ENCODE results near the gene TTLL9.

The TTLL9 gene

DNA sequence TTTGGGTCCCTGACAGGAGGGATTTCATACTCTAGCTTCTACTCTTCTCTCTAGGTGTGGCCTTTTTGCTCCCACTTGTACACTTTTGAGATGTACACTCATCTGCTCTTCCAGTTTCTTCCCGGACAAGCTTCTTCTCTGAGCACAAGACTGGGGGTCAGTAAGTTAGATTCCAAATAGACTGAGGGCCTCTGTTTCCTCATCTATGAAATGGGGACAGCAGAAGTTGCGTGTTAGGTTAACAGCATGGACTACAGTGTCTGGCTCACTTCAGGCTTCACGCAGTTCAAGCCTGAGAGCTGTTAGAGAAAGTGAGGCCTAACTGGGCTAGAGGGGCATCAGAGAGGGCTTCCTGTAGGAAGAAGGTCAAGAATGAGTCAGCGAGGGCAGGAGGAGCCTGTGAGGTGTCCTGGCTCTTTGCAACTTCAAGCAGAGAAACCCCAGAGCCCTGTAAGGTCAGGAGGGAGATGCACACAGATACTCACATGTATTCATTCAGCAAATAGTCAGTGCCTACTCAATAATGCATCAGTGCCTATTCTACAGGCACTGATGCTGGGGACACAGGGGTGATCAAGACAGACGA lies 118.1 kb downstream of the TTLL9 start:
- no peak for FAIRE-seq

GRCh38 chr20:31989030-31989645 lies 118.7 kb downstream of the TTLL9 start:
- no peak for FAIRE-seq

GRCh38 chr20:31990641-31991338 lies 120.4 kb downstream of the TTLL9 start:
- no peak for FAIRE-seq

DNA sequence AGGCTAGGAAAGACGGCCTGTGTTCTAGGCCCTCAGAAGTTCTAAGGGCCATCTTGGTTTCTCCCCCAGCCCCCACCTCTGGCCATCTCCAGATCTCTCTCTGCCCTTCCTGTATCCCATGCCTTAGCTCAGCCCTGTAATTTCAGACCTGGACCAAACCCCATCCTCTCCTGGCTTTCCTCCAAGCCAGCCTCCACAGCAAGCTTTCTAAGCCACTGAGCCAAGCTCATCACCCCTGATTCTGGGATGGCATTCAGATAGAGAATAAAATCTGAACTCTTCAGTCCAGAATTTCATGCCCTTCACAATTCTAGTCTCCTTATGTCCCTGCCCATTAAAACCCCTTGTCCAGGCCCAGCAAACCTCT lies 120.9 kb downstream of the TTLL9 start:
- FAIRE-seq, result no peak

GRCh38 chr20:31992086-31992485 lies 121.7 kb downstream of the TTLL9 start:
- FAIRE-seq, result no peak

Data from A204.1 (cell line).